BE2C (cell line): ENCODE data around the gene C6orf163.

Experiments used
- DNase-seq: peaks from one replicate; pipeline ENCODE4 v3.0.0-alpha.2; 2020
- H3K27me3 ChIP-seq: fragments of 250-450 bp; sonication (Bioruptor Pico); 2 replicates; pipeline ENCODE4 v1.5.1; 2020; ENCODE audit warnings: mild to moderate bottlenecking
- H3K36me3 ChIP-seq: fragments of 250-450 bp; sonication (Bioruptor Pico); 2 replicates; pipeline ENCODE4 v1.5.1; 2020; ENCODE audit warnings: mild to moderate bottlenecking
- H3K4me1 ChIP-seq: fragments of 250-450 bp; sonication (Bioruptor Pico); 2 replicates; pipeline ENCODE4 v1.5.1; 2020
- H3K4me3 ChIP-seq: 2 replicates; pipeline ENCODE4 v1.5.1; 2011; ENCODE audit warnings: low read depth, low read length
- H3K9me3 ChIP-seq: fragments of 250-450 bp; sonication (Bioruptor Pico); 2 replicates; pipeline ENCODE4 v1.5.1; 2020
- TF ChIP-seq, protein P1 (sequence below): IDR thresholded peaks from 2 replicates; pipeline ENCODE4 v1.5.1; 2012; ENCODE audit warnings: mild to moderate bottlenecking, low read depth, low read length

The C6orf163 gene

GRCh38 chr6:87364602-87365252 is 20.1 kb downstream of the C6orf163 start:
- Histone ChIP-seq H3K36me3 (no peaks in the 10 kb centered on the region), H3K27me3 (no peaks in the 10 kb centered on the region), H3K9me3 (no peaks in the 10 kb centered on the region), H3K4me3 (no peak overlapping the region), H3K4me1 (no peaks in the 10 kb centered on the region)
- no peak for DNase-seq
- TF ChIP-seq, protein P1, sequence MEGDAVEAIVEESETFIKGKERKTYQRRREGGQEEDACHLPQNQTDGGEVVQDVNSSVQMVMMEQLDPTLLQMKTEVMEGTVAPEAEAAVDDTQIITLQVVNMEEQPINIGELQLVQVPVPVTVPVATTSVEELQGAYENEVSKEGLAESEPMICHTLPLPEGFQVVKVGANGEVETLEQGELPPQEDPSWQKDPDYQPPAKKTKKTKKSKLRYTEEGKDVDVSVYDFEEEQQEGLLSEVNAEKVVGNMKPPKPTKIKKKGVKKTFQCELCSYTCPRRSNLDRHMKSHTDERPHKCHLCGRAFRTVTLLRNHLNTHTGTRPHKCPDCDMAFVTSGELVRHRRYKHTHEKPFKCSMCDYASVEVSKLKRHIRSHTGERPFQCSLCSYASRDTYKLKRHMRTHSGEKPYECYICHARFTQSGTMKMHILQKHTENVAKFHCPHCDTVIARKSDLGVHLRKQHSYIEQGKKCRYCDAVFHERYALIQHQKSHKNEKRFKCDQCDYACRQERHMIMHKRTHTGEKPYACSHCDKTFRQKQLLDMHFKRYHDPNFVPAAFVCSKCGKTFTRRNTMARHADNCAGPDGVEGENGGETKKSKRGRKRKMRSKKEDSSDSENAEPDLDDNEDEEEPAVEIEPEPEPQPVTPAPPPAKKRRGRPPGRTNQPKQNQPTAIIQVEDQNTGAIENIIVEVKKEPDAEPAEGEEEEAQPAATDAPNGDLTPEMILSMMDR = 0 out of 2 replicates have a peak, but pooled peaks have one; percentile 7

- TF ChIP-seq, protein P1 = no peak
- Histone ChIP-seq H3K27me3 (no peaks in the 10 kb centered on the region), H3K36me3 (no peaks in the 10 kb centered on the region), H3K4me3 (no peak overlapping the region), H3K9me3 (no peaks in the 10 kb centered on the region), H3K4me1 (no peaks in the 10 kb centered on the region)
- no peak for DNase-seq
Observed at GRCh38 chr6:87366072-87366827, 21.6 kb downstream of the C6orf163 start.

DNA sequence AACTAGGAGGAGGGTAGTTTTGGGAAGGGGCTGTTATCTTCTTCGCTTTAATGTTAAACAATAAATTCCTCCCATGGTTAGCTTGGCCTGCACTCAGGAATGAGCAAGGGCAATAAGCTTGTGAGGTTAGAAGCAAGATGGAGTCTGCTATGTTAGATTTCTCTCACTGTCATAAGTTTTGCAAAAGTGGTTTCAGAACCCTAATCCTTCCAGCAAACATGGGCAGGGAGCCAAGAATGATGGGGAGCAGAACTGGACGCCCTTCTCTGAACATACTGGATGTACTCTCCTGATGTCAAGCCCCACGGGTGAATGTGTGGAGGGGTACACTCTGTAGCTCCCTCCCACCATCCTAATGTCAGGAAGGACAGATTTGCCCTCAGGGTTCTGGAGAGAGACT is 22.3 kb downstream of the C6orf163 start:
- Histone ChIP-seq H3K9me3 (no peaks in the 10 kb centered on the region), H3K27me3 (no peaks in the 10 kb centered on the region), H3K36me3 (no peaks in the 10 kb centered on the region), H3K4me1 (no peaks in the 10 kb centered on the region), H3K4me3 (no peak overlapping the region)
- no peak for DNase-seq
- TF ChIP-seq, protein P1 = no peak

- no peaks in the 10 kb centered on the region for H3K4me1 ChIP-seq
- no peak for DNase-seq
- H3K36me3 ChIP-seq = no peaks in the 10 kb centered on the region
- H3K9me3 ChIP-seq = no peaks in the 10 kb centered on the region
- TF ChIP-seq, protein P1 = no peak
- H3K27me3 ChIP-seq = no peaks in the 10 kb centered on the region
- H3K4me3 ChIP-seq = no peak overlapping the region
Observed at GRCh38 chr6:87373377-87373776, 28.8 kb downstream of the C6orf163 start.

DNA sequence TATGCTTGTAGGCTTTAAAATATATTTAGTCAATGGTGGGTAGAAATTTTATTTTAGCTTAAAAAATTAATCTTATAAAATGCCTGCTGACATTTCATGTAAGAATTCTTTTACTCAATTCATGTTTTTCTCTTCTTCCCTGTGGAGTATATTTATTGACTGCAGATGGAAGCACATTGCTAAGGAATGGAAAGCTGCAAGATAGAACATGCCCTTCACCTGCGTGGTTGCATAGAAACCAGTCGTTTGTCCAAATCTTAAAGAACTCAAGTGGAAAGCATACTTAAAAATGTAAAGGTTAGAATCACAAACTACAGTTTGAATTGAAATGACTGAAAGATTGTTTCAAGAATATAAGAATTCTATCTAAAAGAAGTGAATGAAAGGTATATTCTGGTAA is 30.7 kb downstream of the C6orf163 start:
- DNase-seq = no peak
- no peaks in the 10 kb centered on the region for H3K27me3 ChIP-seq
- no peaks in the 10 kb centered on the region for H3K36me3 ChIP-seq
- no peak overlapping the region for H3K4me3 ChIP-seq
- H3K4me1 ChIP-seq = no peaks in the 10 kb centered on the region
- H3K9me3 ChIP-seq = no peaks in the 10 kb centered on the region
- TF ChIP-seq, protein P1 = no peak

- DNase-seq = no peak
Observed at GRCh38 chr6:87376643-87377042, 32.0 kb downstream of the C6orf163 start.

More at GRCh38 chr6:87376643-87377042, 32.0 kb downstream of the C6orf163 start:
- no peaks in the 10 kb centered on the region for H3K27me3 ChIP-seq
- no peak overlapping the region for H3K4me3 ChIP-seq
- no peaks in the 10 kb centered on the region for H3K36me3 ChIP-seq
- TF ChIP-seq, protein P1 = no peak
- H3K4me1 ChIP-seq = no peaks in the 10 kb centered on the region
- no peaks in the 10 kb centered on the region for H3K9me3 ChIP-seq
